NCI-H2171 (cell line): ENCODE data around the gene EPHB6.

Source experiments
- DNase-seq: peaks from one replicate; lab custom pipeline; 2025; lab: John Stamatoyannopoulos, UW

Gene EPHB6

DNA sequence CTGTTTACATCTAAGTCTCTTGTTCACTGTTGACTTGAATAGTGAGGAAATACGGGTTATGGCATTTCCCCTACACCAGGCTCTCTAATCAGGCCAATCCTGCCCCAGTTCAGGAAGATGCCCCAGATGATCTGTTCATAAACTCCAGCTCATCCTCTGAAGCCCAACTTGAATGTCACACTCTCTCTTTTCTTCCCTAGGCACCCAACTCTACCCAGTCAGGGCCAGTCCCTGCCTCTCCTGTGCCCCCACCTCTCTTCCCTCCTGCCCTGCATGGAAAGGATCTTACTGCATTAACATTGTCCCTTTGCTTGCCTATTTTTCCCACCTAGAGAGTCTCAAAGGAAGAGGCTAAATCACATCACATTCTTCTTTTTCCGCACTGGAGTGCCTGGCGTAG is 41.3 kb downstream of the EPHB6 start:
- DNase-seq = no peak

- no peak for DNase-seq
These were observed 42.0 kb downstream of the EPHB6 start for GRCh38 chr7:142896741-142897379.

- no peak for DNase-seq
These were observed 42.8 kb downstream of the EPHB6 start for GRCh38 chr7:142897691-142898090.

- DNase-seq = no peak
These were observed 43.7 kb downstream of the EPHB6 start for GRCh38 chr7:142898377-142899170.

DNA sequence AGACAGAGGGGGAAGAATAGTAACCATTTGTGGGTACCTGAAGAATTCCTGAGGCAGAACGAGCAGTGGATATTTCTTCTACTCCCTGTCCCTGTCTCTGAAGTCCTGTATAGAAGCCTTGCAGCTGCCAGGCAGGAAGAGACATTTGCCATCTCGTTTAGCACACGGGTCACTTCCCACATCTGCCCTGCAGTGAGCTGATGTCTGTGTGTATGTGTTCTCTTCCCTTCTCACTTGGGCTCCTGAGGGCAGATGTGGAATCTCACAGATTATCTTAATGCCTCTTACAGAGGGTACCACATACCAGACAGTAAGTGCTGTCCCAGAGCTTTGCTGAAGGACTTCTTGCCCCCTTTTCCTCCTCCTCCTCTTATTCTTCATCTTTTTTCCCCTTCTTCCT is 44.8 kb downstream of the EPHB6 start:
- no peak for DNase-seq

DNA sequence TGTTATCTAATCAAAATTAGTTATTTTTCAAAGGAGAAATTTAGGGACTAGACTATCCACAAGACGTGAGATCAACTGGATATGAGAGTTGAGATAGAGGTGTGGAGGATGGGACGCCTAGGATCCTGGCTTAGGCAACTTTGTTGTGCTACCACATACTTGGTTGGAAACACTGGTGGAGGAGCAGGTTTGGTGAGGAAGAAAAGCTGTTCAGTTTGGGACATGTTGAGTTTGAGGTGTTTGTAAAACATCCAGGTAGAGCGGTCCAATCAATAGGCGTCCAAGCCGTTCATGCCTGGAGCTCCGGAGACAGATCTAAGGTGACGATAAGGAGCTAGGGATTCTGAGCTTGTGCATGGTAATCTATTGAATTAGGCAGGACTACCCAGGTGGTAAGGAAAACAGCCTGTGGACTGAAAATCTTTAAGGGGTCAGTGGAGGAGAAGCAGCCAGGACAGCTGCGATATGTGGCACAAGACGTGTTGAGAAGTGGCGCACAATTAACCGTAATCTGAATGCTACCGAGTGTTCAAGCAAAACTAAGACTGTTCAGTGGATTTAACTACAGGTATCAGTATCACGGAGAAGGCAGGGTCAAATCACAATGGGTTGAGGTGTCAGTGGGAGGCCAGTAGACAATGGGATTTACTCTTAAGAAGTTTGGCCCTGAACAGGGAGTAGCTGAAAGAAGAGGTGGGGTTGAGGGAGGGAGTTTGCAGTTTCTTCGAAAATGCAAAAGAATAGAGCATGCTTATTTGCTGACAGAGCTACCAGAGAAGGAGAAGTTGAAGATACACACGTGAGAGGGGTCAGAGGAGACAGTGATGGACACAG is 46.8 kb downstream of the EPHB6 start:
- no peak for DNase-seq

DNA sequence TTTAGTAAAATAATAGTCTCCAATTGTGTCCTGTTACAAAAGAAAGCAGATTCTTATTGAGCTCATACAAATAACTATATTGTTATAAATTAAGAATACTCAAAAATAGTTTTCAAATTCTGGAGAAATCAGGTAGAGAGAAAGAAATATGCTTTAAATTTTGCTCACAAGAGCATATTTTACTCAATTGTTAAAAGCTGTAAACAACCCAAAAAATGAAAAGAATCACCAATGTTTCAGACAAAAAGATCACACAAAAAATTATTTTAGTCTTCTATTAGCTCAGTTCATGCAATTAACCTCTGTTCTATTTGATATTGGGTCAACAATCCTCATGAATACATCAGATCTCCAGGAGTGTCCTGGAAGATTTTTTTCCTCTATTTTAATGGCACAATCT is 49.3 kb downstream of the EPHB6 start:
- DNase-seq = no peak

DNA sequence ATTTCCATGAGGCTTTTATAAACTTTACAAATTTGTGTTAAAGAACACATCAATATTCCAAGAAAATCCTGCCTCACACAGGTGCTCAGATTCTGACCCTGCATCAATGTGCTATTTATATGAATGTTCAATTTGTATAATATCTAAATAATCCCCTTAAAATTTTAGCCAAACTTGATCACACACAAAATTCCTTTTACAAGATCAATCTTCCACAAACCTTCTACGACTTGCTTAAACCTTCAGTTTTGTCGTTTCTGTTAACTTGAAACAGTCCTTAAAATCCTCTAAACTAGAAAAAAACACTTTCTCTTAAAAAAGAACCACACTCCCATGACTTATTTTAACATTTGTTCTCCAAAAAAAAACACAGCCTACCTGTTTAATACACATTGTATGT is 50.9 kb downstream of the EPHB6 start:
- DNase-seq = no peak

DNA sequence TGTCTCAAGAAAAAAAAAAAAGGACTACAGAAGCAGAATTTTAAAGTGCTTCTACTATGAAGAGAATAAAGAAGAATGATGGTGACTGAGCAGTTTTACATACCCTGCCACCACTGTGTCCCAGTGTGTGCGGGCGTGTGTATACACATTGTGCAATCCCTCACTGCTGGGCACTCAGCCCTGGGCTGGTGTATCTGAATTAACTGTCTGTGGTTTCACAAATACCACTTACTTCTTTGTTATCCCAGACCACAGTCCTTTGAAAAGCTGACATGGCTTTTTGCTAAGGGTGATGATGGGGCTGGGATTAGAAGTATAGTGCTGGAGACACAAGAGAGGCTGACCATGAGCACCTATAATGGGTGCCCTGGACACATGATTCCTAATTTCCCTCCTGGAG is 51.8 kb downstream of the EPHB6 start:
- DNase-seq = no peak

- no peak for DNase-seq
These were observed 53.4 kb downstream of the EPHB6 start for GRCh38 chr7:142908290-142908689.

GRCh38 chr7:142908921-142909890 is 54.3 kb downstream of the EPHB6 start:
- no peak for DNase-seq

- no peak for DNase-seq
These were observed 55.2 kb downstream of the EPHB6 start for GRCh38 chr7:142910031-142910433.

- DNase-seq = no peak
These were observed 55.6 kb downstream of the EPHB6 start for GRCh38 chr7:142910481-142910880.

DNA sequence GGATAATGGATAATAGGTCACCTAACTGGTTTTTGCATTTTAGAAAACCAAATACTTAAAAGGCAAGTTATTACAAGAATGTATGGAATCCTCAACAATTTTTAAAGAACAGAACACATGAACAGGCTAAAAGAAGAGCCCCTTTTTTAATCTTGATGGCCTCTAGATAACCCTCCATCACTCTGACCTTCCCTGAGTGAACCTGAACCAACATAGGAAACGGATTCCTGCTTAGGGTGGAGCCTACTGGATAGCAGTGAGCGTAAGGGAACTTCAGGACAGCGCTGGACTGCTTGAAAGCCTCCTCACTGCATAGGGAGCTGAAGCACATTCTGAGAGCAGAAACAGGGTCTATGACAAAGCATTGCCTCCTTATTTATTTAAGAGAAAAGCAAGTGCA is 58.2 kb downstream of the EPHB6 start:
- DNase-seq = no peak

GRCh38 chr7:142913566-142913965 is 58.7 kb downstream of the EPHB6 start:
- DNase-seq = no peak

GRCh38 chr7:142914121-142914520 is 59.2 kb downstream of the EPHB6 start:
- DNase-seq = no peak

DNA sequence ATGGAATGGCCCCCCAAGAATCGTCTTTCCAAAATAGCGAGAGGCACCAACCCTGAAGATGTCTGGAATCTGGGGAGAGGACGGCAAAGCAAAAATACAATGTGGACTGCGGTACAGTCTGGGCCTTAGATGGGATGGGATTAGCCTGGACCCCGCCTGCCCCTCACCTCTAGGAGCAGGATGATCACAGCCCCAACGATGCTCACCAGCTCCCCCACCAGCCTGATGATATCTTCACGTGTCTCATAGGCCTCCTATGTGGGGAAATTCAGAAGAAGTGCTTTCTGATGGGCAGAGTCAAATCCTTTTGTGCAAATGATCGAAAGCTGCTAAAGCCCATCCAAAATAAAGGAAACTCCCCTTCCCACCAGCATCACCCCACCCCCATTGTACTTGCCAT is 60.4 kb downstream of the EPHB6 start:
- no peak for DNase-seq

DNA sequence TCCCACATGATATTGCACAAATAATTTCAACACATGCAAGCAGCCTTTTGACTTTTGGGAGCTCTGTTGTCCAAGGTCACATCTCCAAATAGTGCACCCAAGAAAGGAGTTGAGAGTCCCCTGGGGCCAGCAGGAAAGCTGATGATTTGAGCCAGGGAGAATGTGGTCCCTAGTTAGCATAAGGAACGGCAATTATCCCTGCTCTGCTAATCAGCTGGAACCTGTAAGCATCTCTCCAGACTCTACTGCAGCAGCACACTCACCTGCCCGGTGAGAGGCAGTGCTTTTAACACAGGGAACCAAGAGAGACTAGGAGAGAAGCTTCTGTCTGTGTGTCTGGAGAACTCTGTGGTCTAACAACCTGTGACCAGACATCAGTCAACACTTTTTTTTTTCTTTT is 61.6 kb downstream of the EPHB6 start:
- no peak for DNase-seq

- no peak for DNase-seq
These were observed 62.6 kb downstream of the EPHB6 start for GRCh38 chr7:142917447-142917846.

DNA sequence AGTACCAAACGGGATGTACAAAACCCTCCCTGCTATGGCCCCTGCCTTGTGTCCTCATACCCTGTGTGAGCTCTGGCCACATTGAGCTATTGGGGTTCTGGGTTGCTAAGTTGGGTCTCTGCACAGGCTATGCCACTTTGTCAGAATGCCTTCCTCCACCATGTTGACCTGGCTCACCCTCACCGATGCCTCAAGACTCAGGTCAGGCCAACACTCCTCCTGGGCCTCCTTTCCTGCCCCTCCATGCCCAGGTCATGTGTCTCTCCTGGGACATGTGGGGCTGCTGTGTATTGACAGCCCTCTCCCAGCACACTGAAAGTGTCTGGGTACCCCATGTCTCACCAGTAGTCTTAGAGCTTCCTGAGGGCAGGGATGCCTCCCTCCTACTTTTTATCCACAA is 64.0 kb downstream of the EPHB6 start:
- DNase-seq = no peak

GRCh38 chr7:142919656-142920055 is 64.8 kb downstream of the EPHB6 start:
- DNase-seq = no peak
